ENCODE data around the gene IL16. TPM values are rescaled to one million over a fixed set of nuclear protein-coding genes. Genes with fewer than 3 reads are reported as not detected.

IL16 gene
- polyA plus RNA-seq, 1 donor (not counting 4 experiments of a cell fraction or from before 2014, with no cell fraction given): not detected

DNA sequence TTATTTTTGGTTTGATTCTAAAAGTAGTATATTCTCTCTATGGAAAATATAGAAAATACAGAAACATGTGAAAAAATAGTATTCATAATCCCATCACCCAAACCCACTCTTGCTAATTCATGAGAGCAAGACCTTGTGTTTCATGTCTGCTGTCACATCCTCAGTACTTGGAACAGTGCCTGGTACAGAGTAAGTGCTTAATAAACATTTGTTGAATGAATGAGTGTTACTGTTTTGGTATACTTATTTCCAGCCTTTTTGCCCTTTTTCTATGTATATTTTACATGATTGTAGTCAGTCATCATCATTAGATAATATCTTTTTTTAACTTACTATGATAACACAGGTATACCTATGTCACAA lies 59.3 kb downstream of the IL16 start:
- Histone ChIP-seq H3K27me3 (ENCODE audit: control insufficient read depth, extremely low read depth, insufficient read depth, low read length) (peaks cover 3% of the 10 kb centered on the region), H4K20me1 (ENCODE audit: control insufficient read depth, extremely low read depth, insufficient read depth, low read length) (no peaks in the 10 kb centered on the region), H3K9ac (ENCODE audit: control insufficient read depth, extremely low read depth, insufficient read depth, low read length) (no peak overlapping the region), H3K4me3 (ENCODE audit: control insufficient read depth in 2 of 3, extremely low read depth in 1 of 3, insufficient read depth in 2 of 3, low read depth in 1 of 3, low read length in 3 of 3) (no peak overlapping the region), H2AFZ (ENCODE audit: control insufficient read depth, low read length) (no peak overlapping the region), H3K36me3 (ENCODE audit: control insufficient read depth in 2 of 2, extremely low read depth in 1 of 2, insufficient read depth in 2 of 2, low read length in 2 of 2) (no peaks in the 10 kb centered on the region), H3K4me2 (ENCODE audit: control insufficient read depth, extremely low read depth, insufficient read depth, low read depth, low read length) (no peak overlapping the region), H3K79me2 (ENCODE audit: control insufficient read depth, insufficient read depth, low read length) (no peaks in the 10 kb centered on the region), H3K9me3 (ENCODE audit: control insufficient read depth, low read depth, low read length) (no peaks in the 10 kb centered on the region), H3K4me1 (ENCODE audit: control insufficient read depth, extremely low read depth, insufficient read depth, low read length) (no peaks in the 10 kb centered on the region), H3K9me1 (ENCODE audit: control insufficient read depth, extremely low read depth, insufficient read depth, low read length) (no peaks in the 10 kb centered on the region), H3K27ac (ENCODE audit: control insufficient read depth, insufficient read depth, low read length) (no peak overlapping the region)
- FAIRE-seq (no peak), DNase-seq (ENCODE audit: low read depth, low spot score) (no peak)
- dilution Hi-C loops (cut with MboI; ENCODE audit: extremely low pct_ligation_motif_present, low sequenced_read_pairs): no loop called here
- TF ChIP-seq EZH2 (IDR thresholded peaks at IDR 0.05; ENCODE audit: low read length): no peak
- TF ChIP-seq, protein P1, sequence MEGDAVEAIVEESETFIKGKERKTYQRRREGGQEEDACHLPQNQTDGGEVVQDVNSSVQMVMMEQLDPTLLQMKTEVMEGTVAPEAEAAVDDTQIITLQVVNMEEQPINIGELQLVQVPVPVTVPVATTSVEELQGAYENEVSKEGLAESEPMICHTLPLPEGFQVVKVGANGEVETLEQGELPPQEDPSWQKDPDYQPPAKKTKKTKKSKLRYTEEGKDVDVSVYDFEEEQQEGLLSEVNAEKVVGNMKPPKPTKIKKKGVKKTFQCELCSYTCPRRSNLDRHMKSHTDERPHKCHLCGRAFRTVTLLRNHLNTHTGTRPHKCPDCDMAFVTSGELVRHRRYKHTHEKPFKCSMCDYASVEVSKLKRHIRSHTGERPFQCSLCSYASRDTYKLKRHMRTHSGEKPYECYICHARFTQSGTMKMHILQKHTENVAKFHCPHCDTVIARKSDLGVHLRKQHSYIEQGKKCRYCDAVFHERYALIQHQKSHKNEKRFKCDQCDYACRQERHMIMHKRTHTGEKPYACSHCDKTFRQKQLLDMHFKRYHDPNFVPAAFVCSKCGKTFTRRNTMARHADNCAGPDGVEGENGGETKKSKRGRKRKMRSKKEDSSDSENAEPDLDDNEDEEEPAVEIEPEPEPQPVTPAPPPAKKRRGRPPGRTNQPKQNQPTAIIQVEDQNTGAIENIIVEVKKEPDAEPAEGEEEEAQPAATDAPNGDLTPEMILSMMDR (optimal IDR thresholded peaks at IDR 0.05 in 1 of 3, IDR thresholded peaks at IDR 0.05 in 1 of 3, conservative IDR thresholded peaks at IDR 0.05 in 1 of 3; ENCODE audit: extremely low read depth in 1 of 3, insufficient read depth in 2 of 3, low read length in 3 of 3): no peak

DNA sequence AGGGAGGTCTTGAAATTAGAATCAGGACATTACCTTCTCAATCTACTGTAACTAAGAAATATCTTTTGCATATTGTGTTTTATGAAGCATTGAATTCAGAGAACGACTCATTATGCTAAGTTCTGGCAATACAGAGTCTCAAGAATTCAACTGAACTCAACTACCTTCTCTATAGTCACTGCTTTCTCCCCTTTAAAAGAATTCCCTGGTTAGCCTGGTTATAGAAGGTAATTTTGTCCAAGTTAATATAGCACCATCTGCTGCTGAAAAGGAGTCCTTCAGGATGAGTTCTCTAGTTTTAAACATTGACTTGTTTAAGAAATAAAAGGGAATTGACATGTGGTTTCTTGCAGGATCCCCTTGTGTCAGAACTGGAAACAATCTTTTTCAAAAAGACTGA lies 60.2 kb downstream of the IL16 start:
- DNase-seq (ENCODE audit: low read depth, low spot score): no peak
- Histone ChIP-seq H3K4me3 (ENCODE audit: control insufficient read depth in 2 of 3, extremely low read depth in 1 of 3, insufficient read depth in 2 of 3, low read depth in 1 of 3, low read length in 3 of 3) (no peak overlapping the region), H3K27ac (ENCODE audit: control insufficient read depth, insufficient read depth, low read length) (no peak overlapping the region), H3K9me1 (ENCODE audit: control insufficient read depth, extremely low read depth, insufficient read depth, low read length) (no peaks in the 10 kb centered on the region), H3K4me1 (ENCODE audit: control insufficient read depth, extremely low read depth, insufficient read depth, low read length) (no peaks in the 10 kb centered on the region), H3K36me3 (ENCODE audit: control insufficient read depth in 2 of 2, extremely low read depth in 1 of 2, insufficient read depth in 2 of 2, low read length in 2 of 2) (no peaks in the 10 kb centered on the region), H3K4me2 (ENCODE audit: control insufficient read depth, extremely low read depth, insufficient read depth, low read depth, low read length) (no peak overlapping the region), H3K9me3 (ENCODE audit: control insufficient read depth, low read depth, low read length) (no peaks in the 10 kb centered on the region), H3K27me3 (ENCODE audit: control insufficient read depth, extremely low read depth, insufficient read depth, low read length) (peaks cover 3% of the 10 kb centered on the region), H4K20me1 (ENCODE audit: control insufficient read depth, extremely low read depth, insufficient read depth, low read length) (no peaks in the 10 kb centered on the region), H3K9ac (ENCODE audit: control insufficient read depth, extremely low read depth, insufficient read depth, low read length) (no peak overlapping the region), H3K79me2 (ENCODE audit: control insufficient read depth, insufficient read depth, low read length) (no peaks in the 10 kb centered on the region), H2AFZ (ENCODE audit: control insufficient read depth, low read length) (no peak overlapping the region)
- dilution Hi-C loops (cut with MboI; ENCODE audit: extremely low pct_ligation_motif_present, low sequenced_read_pairs): no loop called here
- TF ChIP-seq, protein P1 (optimal IDR thresholded peaks at IDR 0.05 in 1 of 3, IDR thresholded peaks at IDR 0.05 in 1 of 3, conservative IDR thresholded peaks at IDR 0.05 in 1 of 3; ENCODE audit: extremely low read depth in 1 of 3, insufficient read depth in 2 of 3, low read length in 3 of 3): peak in 2 of 3 experiments; percentile 33 to 37
- no peak for TF ChIP-seq EZH2 (IDR thresholded peaks at IDR 0.05; ENCODE audit: low read length)
- FAIRE-seq: no peak

All from keratinocyte (primary cell).